ENCODE data around the gene ST3GAL3. TPM values are rescaled to one million over a fixed set of nuclear protein-coding genes. Genes with fewer than 3 reads are reported as not detected.

Gene ST3GAL3
- total RNA-seq, 1 donor from 2014 or later, result 24.3 TPM

DNA sequence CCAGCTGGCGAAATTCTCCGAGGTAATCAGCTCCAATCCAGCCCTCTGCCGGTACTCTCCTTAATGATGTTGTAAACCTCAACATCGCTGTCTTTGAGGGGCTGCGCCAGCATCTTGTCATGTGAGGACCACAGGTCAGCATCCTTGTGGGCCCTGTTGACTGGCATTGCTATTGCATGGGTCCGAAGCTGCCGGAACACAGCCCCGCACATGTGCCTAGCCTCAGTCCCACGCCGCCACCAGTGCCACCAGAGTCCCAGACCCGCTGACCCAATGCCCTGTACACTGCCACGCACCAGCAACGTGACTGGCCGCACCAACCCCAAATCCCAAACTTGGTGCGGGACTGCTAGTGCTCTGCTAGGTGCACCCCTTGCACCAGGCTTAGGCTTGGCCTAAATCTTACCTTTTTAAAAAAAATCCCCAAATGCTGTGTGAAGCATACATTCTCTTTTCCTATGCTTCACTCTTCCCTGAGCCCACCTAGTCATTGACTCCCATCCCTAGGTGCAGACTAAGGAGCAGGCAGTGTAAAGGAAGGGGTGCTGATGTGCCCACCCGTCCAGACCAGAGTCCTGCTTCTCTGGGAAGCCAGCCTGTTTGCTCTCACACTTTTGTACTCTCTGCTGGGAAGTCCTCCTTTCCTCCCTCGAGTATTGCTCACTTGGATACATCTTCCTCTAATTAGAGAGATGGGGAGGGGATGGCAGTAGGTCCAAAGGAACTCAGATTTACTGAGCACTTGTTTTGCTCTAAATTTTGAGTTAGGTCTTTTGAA lies 144.4 kb downstream of the ST3GAL3 start:
- no peak overlapping the region for H3K4me3 Mint-ChIP-seq
- ChIA-PET POLR2A (no interaction called here), CTCF (no interaction called here)
- no peak overlapping the region for H3K27ac Mint-ChIP-seq
- H3K27me3 Mint-ChIP-seq, result no peaks in the 10 kb centered on the region
- TF ChIP-seq, protein P1, sequence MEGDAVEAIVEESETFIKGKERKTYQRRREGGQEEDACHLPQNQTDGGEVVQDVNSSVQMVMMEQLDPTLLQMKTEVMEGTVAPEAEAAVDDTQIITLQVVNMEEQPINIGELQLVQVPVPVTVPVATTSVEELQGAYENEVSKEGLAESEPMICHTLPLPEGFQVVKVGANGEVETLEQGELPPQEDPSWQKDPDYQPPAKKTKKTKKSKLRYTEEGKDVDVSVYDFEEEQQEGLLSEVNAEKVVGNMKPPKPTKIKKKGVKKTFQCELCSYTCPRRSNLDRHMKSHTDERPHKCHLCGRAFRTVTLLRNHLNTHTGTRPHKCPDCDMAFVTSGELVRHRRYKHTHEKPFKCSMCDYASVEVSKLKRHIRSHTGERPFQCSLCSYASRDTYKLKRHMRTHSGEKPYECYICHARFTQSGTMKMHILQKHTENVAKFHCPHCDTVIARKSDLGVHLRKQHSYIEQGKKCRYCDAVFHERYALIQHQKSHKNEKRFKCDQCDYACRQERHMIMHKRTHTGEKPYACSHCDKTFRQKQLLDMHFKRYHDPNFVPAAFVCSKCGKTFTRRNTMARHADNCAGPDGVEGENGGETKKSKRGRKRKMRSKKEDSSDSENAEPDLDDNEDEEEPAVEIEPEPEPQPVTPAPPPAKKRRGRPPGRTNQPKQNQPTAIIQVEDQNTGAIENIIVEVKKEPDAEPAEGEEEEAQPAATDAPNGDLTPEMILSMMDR (IDR thresholded peaks at IDR 0.05), result no peak
- ATAC-seq (ENCODE audit: low read depth) (no peak), DNase-seq (no peak)
- H3K36me3 Mint-ChIP-seq (ENCODE audit: low read depth), result peaks cover 3% of the 10 kb centered on the region
- no peaks in the 10 kb centered on the region for H3K9me3 Mint-ChIP-seq
- peaks cover 5% of the 10 kb centered on the region for H3K4me1 Mint-ChIP-seq
- intact Hi-C loops (cut with micrococcal nuclease), result no loop called here

DNA sequence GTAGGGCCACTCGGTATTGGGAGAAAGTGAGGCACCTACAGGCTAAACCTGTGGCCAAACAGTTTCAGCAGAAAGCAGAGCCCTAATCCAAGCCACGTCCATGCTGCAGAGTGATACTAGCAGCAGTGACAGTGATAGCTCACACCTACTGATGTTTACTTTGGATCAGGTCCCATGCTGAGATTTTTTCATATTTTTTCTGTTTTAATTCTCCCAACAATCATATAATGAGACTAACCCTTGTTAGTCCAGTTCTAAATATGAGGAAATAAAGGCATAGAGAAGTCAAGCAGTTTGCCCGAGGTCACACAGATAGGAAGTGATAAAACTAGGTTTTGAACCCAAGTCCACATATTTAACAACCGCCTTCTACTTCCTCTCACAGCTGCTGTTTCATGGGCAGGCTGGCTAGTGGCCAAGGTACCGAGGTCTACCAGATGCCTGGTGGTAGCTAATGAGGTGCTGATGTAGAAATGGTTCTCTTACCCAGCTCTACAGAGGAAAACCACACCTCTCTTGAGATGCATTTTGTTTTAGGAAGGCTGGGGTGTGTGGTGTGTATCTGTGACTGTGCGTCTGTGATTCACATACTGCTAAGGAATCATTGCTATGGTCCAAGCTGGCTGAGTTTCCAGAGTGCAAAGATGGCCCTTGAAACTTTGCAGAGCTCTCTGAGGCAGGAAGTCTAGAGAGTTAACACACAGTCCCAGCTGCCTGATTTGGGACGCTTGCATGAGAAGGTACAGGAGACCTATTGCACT lies 146.0 kb downstream of the ST3GAL3 start:
- no peak for DNase-seq
- Mint-ChIP-seq H3K9me3 (no peaks in the 10 kb centered on the region), H3K4me1 (peaks cover 5% of the 10 kb centered on the region), H3K4me3 (no peak overlapping the region), H3K27me3 (no peaks in the 10 kb centered on the region), H3K36me3 (ENCODE audit: low read depth) (peaks cover 9% of the 10 kb centered on the region), H3K27ac (no peak overlapping the region)
- ATAC-seq (ENCODE audit: low read depth), result no peak
- POLR2A ChIA-PET, result no interaction called here
- TF ChIP-seq, protein P1 (IDR thresholded peaks at IDR 0.05), result no peak
- intact Hi-C loops (cut with micrococcal nuclease), result no loop called here
- CTCF ChIA-PET, result no interaction called here

DNA sequence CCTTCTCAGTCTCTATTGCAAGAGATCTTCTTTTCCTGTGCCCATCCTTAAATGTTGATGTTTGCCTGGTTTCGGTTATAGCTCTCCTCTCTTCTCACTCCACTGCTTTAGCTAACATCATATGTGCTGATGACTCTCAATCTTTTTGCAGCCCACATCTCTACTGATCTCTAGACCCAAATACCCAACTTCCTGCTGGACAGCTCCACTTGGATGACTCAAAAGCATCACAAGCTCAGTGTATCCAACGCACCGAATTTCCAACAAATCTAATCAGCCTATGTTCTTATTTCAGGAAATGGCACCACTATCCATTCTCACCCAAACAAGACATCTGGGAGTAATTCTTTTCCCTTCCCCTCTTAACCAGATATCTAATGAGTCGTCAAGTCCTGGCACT lies 147.1 kb downstream of the ST3GAL3 start:
- intact Hi-C loops (cut with micrococcal nuclease), result no loop called here
- Mint-ChIP-seq H3K4me1 (peaks cover 5% of the 10 kb centered on the region), H3K36me3 (ENCODE audit: low read depth) (peaks cover 16% of the 10 kb centered on the region), H3K27me3 (no peaks in the 10 kb centered on the region), H3K9me3 (no peaks in the 10 kb centered on the region), H3K4me3 (no peak overlapping the region), H3K27ac (no peak overlapping the region)
- no peak for ATAC-seq (ENCODE audit: low read depth)
- ChIA-PET CTCF (no interaction called here), POLR2A (no interaction called here)
- TF ChIP-seq, protein P1 (IDR thresholded peaks at IDR 0.05), result no peak
- no peak for DNase-seq

DNA sequence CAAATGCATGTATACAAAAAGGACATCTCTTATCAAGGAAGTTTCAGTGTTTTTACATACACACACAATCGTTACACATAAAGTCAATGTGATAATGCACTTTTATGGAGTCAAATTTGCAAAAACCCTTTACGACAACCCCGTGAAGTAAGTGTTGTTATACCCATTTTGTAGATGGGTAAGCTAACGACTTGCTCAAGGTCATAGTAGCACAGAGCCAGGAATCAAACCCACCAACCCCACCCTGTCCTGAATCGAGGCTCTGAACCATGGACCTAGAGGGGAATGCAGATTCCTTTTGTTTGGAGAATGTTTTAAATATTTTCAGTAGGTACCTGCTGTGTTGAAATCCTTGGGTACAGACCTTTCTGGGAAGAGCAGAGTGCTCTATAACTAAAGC lies 148.9 kb downstream of the ST3GAL3 start:
- H3K4me3 Mint-ChIP-seq, result no peak overlapping the region
- intact Hi-C loops (cut with micrococcal nuclease), result no loop called here
- TF ChIP-seq, protein P1 (IDR thresholded peaks at IDR 0.05), result no peak

DNA sequence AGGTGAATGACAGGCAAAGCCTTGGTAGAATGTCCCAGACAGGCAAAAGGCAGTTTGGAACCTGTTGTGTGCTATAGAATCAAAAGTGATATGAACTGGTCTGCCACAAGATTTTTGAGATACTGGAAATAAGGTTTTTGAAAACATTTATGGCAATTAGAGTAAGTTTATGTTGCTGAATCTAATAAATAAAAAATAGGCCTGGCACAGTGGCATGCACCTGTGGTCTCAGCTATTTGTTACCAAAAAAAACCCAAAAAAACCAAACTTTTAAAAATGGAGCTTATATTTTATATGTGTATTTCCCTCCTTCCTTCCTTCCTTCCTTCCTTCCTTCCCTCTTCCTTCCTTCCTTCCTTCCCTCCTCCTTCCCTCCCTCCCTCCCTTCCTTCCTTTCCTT lies 149.8 kb downstream of the ST3GAL3 start:
- no peak for DNase-seq
- ChIA-PET POLR2A (no interaction called here), CTCF (no interaction called here)
- intact Hi-C loops (cut with micrococcal nuclease), result no loop called here
- ATAC-seq (ENCODE audit: low read depth), result no peak
- TF ChIP-seq, protein P1 (IDR thresholded peaks at IDR 0.05), result no peak
- Mint-ChIP-seq H3K27ac (no peak overlapping the region), H3K27me3 (no peaks in the 10 kb centered on the region), H3K9me3 (no peaks in the 10 kb centered on the region), H3K4me1 (peaks cover 5% of the 10 kb centered on the region), H3K36me3 (ENCODE audit: low read depth) (peaks cover 24% of the 10 kb centered on the region), H3K4me3 (no peak overlapping the region)

More for the DNA sequence above, 148.9 kb downstream of the ST3GAL3 start:
- no peak for ATAC-seq (ENCODE audit: low read depth)
- DNase-seq, result no peak
- Mint-ChIP-seq H3K27ac (no peak overlapping the region), H3K27me3 (no peaks in the 10 kb centered on the region), H3K36me3 (ENCODE audit: low read depth) (peaks cover 22% of the 10 kb centered on the region), H3K9me3 (no peaks in the 10 kb centered on the region), H3K4me1 (peaks cover 5% of the 10 kb centered on the region)
- ChIA-PET CTCF (no interaction called here), POLR2A (no interaction called here)
